GM19023 (cell line): ENCODE measurements around the gene AKNAD1.

Experiments used
- ATAC-seq: cut with Tn5 transposase; IDR thresholded peaks from one replicate; pipeline ENCODE4 v1.9.1; 2021; ENCODE audit warnings: mild to moderate bottlenecking, moderate library complexity; ENCODE audit not compliant: unreplicated experiment

AKNAD1 gene

GRCh38 chr1:108863984-108864383 is 7.1 kb upstream of the AKNAD1 start:
- no peak for ATAC-seq

- no peak for ATAC-seq
Measured at GRCh38 chr1:108862698-108863477, 6.0 kb upstream of the AKNAD1 start.

GRCh38 chr1:108862017-108862610 is 5.2 kb upstream of the AKNAD1 start:
- ATAC-seq = no peak

- ATAC-seq = no peak
Measured at GRCh38 chr1:108861566-108861965, 4.7 kb upstream of the AKNAD1 start.

GRCh38 chr1:108860190-108860907 is 3.5 kb upstream of the AKNAD1 start:
- no peak for ATAC-seq

GRCh38 chr1:108858230-108858950 is 1.5 kb upstream of the AKNAD1 start:
- no peak for ATAC-seq

- ATAC-seq = no peak
Measured at GRCh38 chr1:108854221-108855019, 2.5 kb downstream of the AKNAD1 start.

- ATAC-seq = no peak
Measured at GRCh38 chr1:108852221-108852975, 4.5 kb downstream of the AKNAD1 start.

- ATAC-seq = no peak
Measured at GRCh38 chr1:108851567-108851966, 5.3 kb downstream of the AKNAD1 start.

GRCh38 chr1:108850929-108851328 is 6.0 kb downstream of the AKNAD1 start:
- no peak for ATAC-seq

- no peak for ATAC-seq
Measured at GRCh38 chr1:108848806-108849205, 8.1 kb downstream of the AKNAD1 start.

- no peak for ATAC-seq
Measured at GRCh38 chr1:108847494-108847893, 9.4 kb downstream of the AKNAD1 start.

GRCh38 chr1:108845991-108846390 is 10.9 kb downstream of the AKNAD1 start:
- ATAC-seq = no peak

GRCh38 chr1:108845446-108845845 is 11.4 kb downstream of the AKNAD1 start:
- ATAC-seq = no peak

- ATAC-seq = no peak
Measured at GRCh38 chr1:108843390-108844137, 13.3 kb downstream of the AKNAD1 start.

GRCh38 chr1:108842525-108843181 is 14.2 kb downstream of the AKNAD1 start:
- no peak for ATAC-seq

- ATAC-seq = no peak
Measured at GRCh38 chr1:108841703-108842102, 15.2 kb downstream of the AKNAD1 start.

- no peak for ATAC-seq
Measured at GRCh38 chr1:108832929-108833328, 24.0 kb downstream of the AKNAD1 start.

- ATAC-seq = no peak
Measured at GRCh38 chr1:108831225-108831624, 25.7 kb downstream of the AKNAD1 start.
